HG02938 (cell line): ENCODE data around the gene SLC16A5.
"Not testable (repeated sequence)": the region's sequence is repeated elsewhere in the genome, so short reads cannot be mapped to it uniquely, and the experiment has no call there.

Experiments used
- ATAC-seq: cut with Tn5 transposase; IDR thresholded peaks from one replicate; pipeline ENCODE4 v1.9.1; 2021; ENCODE audit warnings: mild to moderate bottlenecking, moderate library complexity; ENCODE audit not compliant: unreplicated experiment

SLC16A5 gene

DNA sequence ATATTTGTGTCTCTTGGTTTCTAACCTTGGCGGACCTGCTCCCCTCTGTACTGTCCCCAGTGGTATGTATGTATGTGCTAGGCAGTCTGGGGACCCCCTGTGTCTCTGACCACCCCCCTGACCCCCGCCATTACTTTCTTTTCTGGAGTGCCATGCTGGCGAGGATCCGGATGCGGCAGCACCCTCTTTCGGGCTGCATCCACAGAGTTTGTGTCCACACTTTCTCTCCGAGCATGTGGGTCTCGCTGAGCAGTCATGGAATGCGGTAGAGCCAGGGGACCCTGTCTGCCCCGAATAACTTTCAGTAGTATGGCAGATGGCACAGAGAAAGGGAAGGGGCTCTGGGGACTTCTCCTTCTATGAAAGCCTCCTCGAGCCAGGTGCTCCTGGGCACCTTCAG is 23.7 kb upstream of the SLC16A5 start:
- ATAC-seq, result no peak

DNA sequence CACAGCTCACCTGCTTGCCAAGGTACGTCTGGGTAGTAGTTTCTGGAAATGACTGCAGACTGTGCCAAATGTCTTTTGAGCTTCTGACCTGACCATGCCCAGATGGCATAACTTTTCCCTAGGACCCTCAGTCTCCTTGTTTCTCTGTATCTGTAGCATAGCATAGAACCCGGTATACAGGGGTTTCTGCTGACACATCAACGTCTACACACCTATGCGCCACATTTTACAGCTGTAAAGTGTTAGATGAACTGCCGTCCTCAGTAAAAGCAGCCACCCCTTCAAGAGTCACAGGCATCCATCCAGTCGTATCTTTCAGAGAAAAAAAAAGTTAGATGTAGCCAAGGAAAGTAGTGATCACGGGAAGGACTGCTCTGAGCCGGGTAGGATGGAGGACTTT is 23.3 kb upstream of the SLC16A5 start:
- ATAC-seq, result no peak

DNA sequence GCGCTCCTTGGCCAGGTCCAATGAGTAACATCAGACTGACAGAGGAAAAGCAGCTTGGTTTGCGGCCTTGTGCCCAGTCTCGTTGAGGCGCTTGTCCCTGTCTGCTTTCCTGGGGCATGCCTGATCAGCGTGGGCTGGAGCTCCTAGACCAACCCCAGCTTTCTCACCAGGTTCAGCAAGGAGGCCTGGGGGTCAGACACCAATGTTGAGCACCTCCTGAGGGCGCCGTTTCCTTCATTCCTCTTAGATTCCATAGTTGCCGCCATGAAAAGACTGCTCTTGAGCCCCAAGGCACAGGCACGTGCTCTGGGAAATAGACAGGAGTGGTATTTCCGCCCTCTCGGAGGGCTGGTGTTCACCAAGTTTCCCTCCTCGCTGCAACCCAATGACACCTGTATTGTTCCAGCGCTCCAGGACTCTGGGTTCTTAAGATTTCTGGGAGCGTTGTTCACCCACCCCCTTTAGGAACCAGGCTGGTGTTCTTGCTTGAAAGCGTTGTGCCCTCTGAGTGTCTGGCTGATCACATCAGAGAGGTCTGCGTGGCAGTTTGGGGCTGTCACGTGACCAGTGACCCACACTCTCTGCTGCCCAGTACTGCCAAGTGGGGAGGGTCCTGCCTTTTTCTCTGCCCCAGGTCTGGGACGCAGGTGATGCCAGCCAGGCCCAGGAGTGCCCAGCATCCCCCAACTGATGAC is 22.7 kb upstream of the SLC16A5 start:
- no peak for ATAC-seq

- no peak for ATAC-seq
These were observed 22.1 kb upstream of the SLC16A5 start for GRCh38 chr17:75065562-75066151.

GRCh38 chr17:75067856-75068255 is 19.9 kb upstream of the SLC16A5 start:
- no peak for ATAC-seq

- no peak for ATAC-seq
These were observed 19.0 kb upstream of the SLC16A5 start for GRCh38 chr17:75068750-75069149.

DNA sequence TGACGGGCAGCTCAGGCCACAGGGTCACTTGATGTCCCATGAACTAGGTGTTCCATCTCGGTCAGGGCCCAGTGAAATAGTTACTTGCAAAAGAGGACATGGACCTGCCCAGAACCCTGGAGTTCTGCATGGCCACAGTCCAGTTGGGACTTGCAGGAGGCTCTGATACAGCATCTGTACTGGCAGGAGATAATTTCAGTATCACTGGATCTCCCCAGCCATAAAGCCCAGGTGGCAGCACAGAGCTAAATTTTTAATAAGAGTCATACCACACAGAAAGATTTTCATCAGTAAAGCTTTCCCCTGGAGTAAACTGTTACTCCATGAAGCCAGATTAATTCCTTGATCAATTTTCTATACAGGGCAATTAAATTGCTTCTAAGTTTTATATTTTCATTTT is 18.0 kb upstream of the SLC16A5 start:
- no peak for ATAC-seq

GRCh38 chr17:75071478-75072271 is 16.1 kb upstream of the SLC16A5 start:
- ATAC-seq, result not testable (repeated sequence)

GRCh38 chr17:75072909-75073308 is 14.8 kb upstream of the SLC16A5 start:
- not testable (repeated sequence) for ATAC-seq

- no peak for ATAC-seq
These were observed 14.1 kb upstream of the SLC16A5 start for GRCh38 chr17:75073618-75074047.

- no peak for ATAC-seq
These were observed 13.2 kb upstream of the SLC16A5 start for GRCh38 chr17:75074532-75074931.

- no peak for ATAC-seq
These were observed 12.0 kb upstream of the SLC16A5 start for GRCh38 chr17:75075597-75076336.

GRCh38 chr17:75077072-75077495 is 10.7 kb upstream of the SLC16A5 start:
- no peak for ATAC-seq

GRCh38 chr17:75077496-75078283 is 10.1 kb upstream of the SLC16A5 start:
- ATAC-seq, result no peak

- no peak for ATAC-seq
These were observed 9.3 kb upstream of the SLC16A5 start for GRCh38 chr17:75078284-75079022.

- no peak for ATAC-seq
These were observed 8.8 kb upstream of the SLC16A5 start for GRCh38 chr17:75079023-75079373.

GRCh38 chr17:75081611-75082540 is 5.9 kb upstream of the SLC16A5 start:
- ATAC-seq, result no peak

- ATAC-seq, result no peak
These were observed 5.1 kb upstream of the SLC16A5 start for GRCh38 chr17:75082683-75083082.
